Mucosa of rectum (tissue), 2 donors: ENCODE results near the gene NPPB.

Experiments used
- H3K27ac ChIP-seq, 2 donors: one replicate each; pipeline ENCODE4 v1.7.0; 2013; ENCODE audit warnings: inconsistent platforms in 2 of 2, low read depth in 2 of 2, low read length in 2 of 2
- H3K27me3 ChIP-seq, 2 donors: one replicate each; pipeline ENCODE4 v1.7.0; 2013; ENCODE audit warnings: low read length in 2 of 2; ENCODE audit not compliant: control insufficient read depth in 2 of 2, insufficient read depth in 2 of 2
- H3K36me3 ChIP-seq, 2 donors: one replicate each; pipeline ENCODE4 v1.7.0; 2013; ENCODE audit warnings: low read length in 2 of 2; ENCODE audit not compliant: control insufficient read depth in 2 of 2, insufficient read depth in 2 of 2
- H3K4me1 ChIP-seq, 2 donors: one replicate each; pipeline ENCODE4 v1.7.0; 2013; ENCODE audit warnings: low read length in 2 of 2, mild to moderate bottlenecking in 1 of 2; ENCODE audit not compliant: control insufficient read depth in 2 of 2, insufficient read depth in 2 of 2
- H3K4me3 ChIP-seq, 2 donors: one replicate each; pipeline ENCODE4 v1.7.0; 2013; ENCODE audit warnings: low read length in 2 of 2
- H3K9ac ChIP-seq, 2 donors: one replicate each; pipeline ENCODE4 v1.7.0; 2013; ENCODE audit warnings: low read length in 2 of 2, low read depth in 1 of 2, mild to moderate bottlenecking in 1 of 2
- H3K9me3 ChIP-seq, 2 donors: one replicate each; pipeline ENCODE4 v1.7.0; 2013; ENCODE audit warnings: low read length in 2 of 2; ENCODE audit not compliant: control insufficient read depth in 2 of 2
- donor health status: healthy.
- donor health status: Normal muscosa, but diverticular disease.

Gene NPPB

DNA sequence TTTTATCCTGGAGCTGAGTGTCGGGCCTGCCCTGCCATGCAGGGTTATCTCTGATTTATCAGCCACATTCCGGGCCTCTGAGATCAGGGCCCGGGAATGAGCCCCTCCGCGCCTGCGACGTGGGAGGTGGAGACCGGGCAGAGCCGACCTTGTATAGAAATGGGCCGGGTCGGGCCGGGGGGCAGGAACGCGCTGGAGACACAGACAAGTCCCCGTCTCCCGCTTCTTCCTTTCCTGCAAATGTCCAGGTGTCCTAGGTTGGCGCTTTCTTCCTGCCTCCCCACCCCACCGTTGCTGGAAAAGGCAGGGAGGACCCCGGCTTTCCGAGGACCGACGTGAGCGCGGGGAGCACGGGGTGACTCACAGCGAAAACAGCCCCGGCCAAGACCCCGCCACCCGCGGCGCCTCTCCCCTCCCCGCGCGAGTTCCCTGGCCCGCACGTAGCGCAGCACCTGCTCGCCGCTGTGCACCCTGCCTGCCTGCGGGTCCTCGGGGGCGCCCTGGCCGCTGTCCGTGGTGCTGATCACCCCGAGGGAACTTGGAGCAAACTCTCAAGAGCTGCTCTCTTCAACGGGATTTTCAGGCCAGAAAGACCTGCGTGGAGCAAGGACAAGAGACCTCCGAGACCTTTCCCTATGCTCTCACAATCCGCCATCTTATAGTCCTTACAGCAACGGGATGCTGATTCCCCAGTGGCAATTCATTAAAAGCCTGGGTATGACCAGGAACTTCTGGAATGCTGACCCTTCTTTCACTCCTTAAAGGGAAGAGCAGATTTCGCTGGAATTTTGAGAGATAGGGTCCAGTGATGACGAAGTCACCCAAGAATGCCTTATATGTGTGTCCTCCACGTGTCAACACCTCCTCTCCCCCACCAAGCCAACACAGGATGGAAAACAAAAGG, 475 bp upstream of the NPPB start:
- H3K9me3 ChIP-seq = no peaks in the 10 kb centered on the region
- H3K36me3 ChIP-seq = no peaks in the 10 kb centered on the region
- no peak overlapping the region for H3K27ac ChIP-seq
- no peaks in the 10 kb centered on the region for H3K4me1 ChIP-seq
- H3K9ac ChIP-seq = no peak overlapping the region
- H3K4me3 ChIP-seq = no peak overlapping the region
- H3K27me3 ChIP-seq = peaks cover 21 to 26% of the 10 kb centered on the region in 2 donors

DNA sequence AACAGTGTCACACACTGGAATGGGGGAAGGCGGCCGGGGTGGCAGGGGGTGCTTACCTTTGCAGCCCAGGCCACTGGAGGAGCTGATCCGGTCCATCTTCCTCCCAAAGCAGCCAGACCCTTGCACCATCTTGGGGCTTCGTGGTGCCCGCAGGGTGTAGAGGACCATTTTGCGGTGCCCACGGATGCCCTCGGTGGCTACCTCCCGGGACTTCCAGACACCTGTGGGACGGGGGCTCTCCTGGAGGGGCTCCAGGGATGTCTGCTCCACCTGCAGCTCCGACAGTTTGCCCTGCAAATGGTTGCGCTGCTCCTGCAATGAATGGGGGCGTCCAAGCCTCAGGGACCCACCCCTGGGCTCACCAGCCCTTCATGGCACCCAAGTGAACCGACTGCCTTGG, 587 bp downstream of the NPPB start:
- H3K4me1 ChIP-seq = no peaks in the 10 kb centered on the region
- peaks cover 21 to 26% of the 10 kb centered on the region in 2 donors for H3K27me3 ChIP-seq
- no peak overlapping the region for H3K27ac ChIP-seq
- H3K36me3 ChIP-seq = no peaks in the 10 kb centered on the region
- no peaks in the 10 kb centered on the region for H3K9me3 ChIP-seq
- H3K4me3 ChIP-seq = no peak overlapping the region
- H3K9ac ChIP-seq = no peak overlapping the region

DNA sequence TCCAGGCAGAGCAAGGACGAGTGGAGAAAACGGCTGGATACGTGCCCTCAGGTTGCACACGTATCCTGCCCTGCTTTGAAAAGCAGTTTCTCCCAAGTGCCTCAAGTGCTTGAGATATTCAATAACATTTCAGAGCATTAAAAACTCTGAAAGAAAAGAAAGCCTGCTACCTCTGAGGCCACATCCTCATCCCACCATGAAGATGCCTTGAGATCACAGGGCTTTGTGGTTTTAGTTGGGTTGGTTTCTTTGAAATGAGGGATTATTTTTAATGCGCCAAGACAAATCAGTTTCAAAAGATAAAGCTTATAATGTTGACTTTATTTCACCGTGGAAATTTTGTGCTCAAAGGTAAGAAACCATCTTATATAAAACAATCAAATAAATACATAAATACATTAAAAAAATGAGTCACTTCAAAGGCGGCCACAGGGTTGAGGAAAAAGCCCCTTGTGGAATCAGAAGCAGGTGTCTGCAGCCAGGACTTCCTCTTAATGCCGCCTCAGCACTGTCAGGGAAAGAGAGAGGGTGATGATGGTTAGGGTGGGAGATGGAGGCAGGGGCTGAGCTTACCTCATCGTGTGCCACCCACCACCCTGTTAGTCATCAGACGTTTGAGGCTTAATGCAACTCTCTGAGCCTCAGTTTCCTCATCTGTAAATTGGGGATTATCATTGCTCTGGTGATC, 1.4 kb downstream of the NPPB start:
- Histone ChIP-seq H3K27ac (no peak overlapping the region), H3K4me1 (no peaks in the 10 kb centered on the region), H3K4me3 (no peak overlapping the region), H3K9ac (no peak overlapping the region), H3K9me3 (no peaks in the 10 kb centered on the region), H3K27me3 (peaks cover 21 to 26% of the 10 kb centered on the region in 2 donors), H3K36me3 (no peaks in the 10 kb centered on the region)

DNA sequence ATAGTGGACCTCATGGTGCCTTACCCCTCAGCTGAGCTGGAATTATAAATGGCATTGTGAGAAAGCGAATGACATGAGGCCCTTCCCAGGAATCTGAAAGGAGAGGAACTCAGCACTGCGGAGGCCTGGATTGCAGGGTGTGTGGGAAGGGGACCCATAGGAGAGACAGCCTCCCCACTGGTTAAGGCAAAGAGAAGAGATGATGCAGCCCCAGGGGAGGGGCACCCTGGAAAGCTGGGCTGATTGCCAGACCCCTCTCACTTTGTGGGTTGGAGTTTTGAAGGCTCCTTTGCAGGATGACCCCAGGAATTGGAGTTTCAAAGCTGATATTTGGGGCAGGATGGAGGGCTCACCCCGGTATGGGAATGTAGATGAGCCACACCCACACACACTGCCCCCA, 2.0 kb downstream of the NPPB start:
- Histone ChIP-seq H3K4me1 (no peaks in the 10 kb centered on the region), H3K4me3 (no peak overlapping the region), H3K36me3 (no peaks in the 10 kb centered on the region), H3K9me3 (no peaks in the 10 kb centered on the region), H3K27me3 (peaks cover 21 to 26% of the 10 kb centered on the region in 2 donors), H3K27ac (no peak overlapping the region), H3K9ac (no peak overlapping the region)

DNA sequence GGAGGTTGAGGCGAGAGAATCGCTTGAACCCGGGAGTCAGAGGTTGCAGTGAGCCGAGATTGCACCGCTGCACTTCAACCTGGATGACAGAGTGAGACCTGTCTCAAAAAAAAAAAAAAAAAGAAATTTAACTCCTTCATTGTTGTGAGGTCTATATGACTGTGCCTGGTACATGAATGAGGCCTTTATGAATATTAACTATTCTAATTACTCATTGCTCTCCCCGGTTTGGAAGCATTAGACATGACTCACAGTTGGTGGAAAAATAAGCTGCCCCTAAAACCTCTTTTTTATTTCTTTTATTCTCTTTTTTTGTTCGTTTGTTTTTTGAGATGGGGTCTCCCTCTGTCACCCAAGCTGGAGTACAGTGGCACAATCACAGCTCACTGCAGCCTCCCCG, 3.3 kb downstream of the NPPB start:
- peaks cover 16 to 24% of the 10 kb centered on the region in 2 donors for H3K27me3 ChIP-seq
- no peaks in the 10 kb centered on the region for H3K4me1 ChIP-seq
- no peak overlapping the region for H3K4me3 ChIP-seq
- H3K9me3 ChIP-seq = no peaks in the 10 kb centered on the region
- H3K27ac ChIP-seq = no peak overlapping the region
- H3K9ac ChIP-seq = no peak overlapping the region
- H3K36me3 ChIP-seq = no peaks in the 10 kb centered on the region

DNA sequence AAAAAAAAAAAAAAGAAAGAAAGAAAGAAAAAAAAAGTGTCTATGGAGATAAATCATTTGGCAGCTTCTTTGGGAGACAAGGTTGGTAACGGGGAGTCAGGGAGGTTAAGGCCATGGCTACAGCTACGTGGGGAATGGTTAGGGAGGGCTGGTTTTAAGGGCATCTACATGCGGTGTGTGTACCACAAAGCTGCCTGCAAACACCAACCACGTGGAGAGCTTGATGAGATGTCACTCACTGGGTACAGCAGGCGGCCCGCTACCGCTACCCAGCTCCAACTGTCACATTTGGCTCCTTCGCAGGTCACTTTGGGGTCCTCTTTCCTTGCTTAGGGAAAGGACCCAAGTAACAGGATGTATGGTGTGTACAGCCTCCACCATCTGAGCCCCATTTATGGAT, 4.2 kb downstream of the NPPB start:
- H3K9me3 ChIP-seq = no peaks in the 10 kb centered on the region
- no peak overlapping the region for H3K4me3 ChIP-seq
- H3K9ac ChIP-seq = no peak overlapping the region
- peaks cover 11 to 21% of the 10 kb centered on the region in 2 donors for H3K27me3 ChIP-seq
- no peaks in the 10 kb centered on the region for H3K36me3 ChIP-seq
- H3K4me1 ChIP-seq = no peaks in the 10 kb centered on the region
- no peak overlapping the region for H3K27ac ChIP-seq

GRCh38 chr1:11851180-11851579, 7.6 kb downstream of the NPPB start:
- no peak overlapping the region for H3K9ac ChIP-seq
- H3K36me3 ChIP-seq = peaks cover 3% of the 10 kb centered on the region in 2 donors
- no peak overlapping the region for H3K4me3 ChIP-seq

DNA sequence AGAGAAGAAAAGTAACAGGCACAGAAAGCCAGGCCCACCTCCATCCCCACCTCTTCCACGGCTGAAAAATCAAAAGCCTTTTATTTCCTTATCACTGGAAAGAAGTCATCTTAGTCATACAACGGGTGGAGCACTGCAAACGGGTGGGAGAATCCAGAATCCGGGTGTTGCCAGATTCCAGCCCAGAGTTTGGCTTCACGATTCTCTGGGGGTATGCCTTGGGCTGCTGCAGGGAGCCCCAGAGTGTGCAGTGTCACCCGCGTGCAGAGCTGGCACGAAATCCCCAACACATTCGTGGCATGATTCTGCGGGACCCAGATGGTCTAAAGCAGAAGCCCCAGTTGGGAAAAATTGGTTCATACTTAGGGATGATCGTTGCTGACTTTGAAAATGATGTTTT, 8.6 kb downstream of the NPPB start:
- Histone ChIP-seq H3K27ac (no peak overlapping the region), H3K4me1 (no peaks in the 10 kb centered on the region), H3K36me3 (peaks cover 3 to 6% of the 10 kb centered on the region in 2 donors), H3K9ac (no peak overlapping the region), H3K4me3 (no peak overlapping the region), H3K27me3 (peaks cover 0 to 3% of the 10 kb centered on the region in 2 donors), H3K9me3 (no peaks in the 10 kb centered on the region)

More at GRCh38 chr1:11851180-11851579, 7.6 kb downstream of the NPPB start:
- Histone ChIP-seq H3K9me3 (no peaks in the 10 kb centered on the region), H3K27me3 (peaks cover 0 to 3% of the 10 kb centered on the region in 2 donors), H3K27ac (no peak overlapping the region), H3K4me1 (no peaks in the 10 kb centered on the region)

DNA sequence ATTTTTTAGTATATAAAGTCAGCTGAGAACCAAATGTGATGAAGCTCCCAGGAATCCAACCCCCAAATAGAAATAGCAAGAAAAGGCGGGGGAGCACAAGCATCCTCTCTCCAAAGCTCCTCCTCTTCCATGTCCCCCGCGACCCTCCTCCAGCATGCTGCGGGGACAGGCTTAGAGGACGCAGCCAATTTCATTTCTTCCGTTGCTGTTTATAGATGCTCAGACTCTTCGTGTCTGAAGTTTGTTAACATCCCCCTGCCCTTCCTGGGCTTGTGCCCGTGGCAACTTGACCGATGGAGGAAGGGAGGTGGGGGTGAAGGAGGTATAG, 10.4 kb downstream of the NPPB start:
- Histone ChIP-seq H3K36me3 (peaks cover 9 to 11% of the 10 kb centered on the region in 2 donors), H3K27ac (no peak overlapping the region), H3K9me3 (no peaks in the 10 kb centered on the region), H3K9ac (no peak overlapping the region), H3K4me3 (no peak overlapping the region), H3K4me1 (no peaks in the 10 kb centered on the region), H3K27me3 (no peaks in the 10 kb centered on the region)

DNA sequence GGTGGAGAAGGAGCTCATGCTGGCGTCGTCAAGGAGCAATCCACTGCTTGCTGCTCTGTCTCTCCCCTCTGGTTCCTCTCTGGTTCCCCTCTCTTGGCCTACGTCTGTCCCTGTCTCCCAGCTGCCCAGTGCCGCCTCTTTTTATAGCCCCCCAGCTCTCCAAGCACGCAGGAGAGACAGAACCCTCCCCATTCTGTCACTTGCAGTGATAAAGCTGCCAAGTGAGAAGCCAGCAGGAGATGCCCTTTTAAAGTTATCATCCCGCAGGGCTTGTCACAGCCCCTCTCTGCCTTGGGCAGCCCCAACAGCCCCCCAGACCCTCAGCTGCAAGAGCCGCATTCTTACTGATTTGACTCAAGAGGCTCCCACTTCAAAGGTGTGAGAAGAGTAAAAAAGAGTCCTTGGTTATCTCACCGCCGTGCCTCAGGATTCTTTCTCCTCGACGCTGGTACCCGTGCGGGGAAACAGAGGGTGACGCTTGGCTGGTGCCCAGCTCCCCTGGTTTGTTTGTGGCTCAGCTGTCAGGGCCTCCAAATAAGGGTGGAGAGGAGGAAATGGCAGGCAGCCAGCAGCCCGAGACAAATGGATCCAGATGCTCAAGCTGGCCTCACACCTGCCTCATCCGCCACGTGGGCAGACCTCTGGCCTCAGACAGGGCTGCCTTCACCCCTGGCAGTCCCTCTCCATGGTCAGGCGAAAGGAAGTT, 10.9 kb downstream of the NPPB start, which contains the start of gene NPPA:
NPPA (minus strand) TSS at position 117 of the 706 bp plus-strand sequence; CDS start at position 18, 99 bp downstream.
- Histone ChIP-seq H3K36me3 (peaks cover 9 to 11% of the 10 kb centered on the region in 2 donors), H3K9me3 (no peaks in the 10 kb centered on the region), H3K9ac (no peak within 1 kb of the TSS), H3K4me1 (no peaks in the 10 kb centered on the region), H3K4me3 (no peak within 1 kb of the TSS), H3K27me3 (no peaks in the 10 kb centered on the region), H3K27ac (no peak within 1 kb of the TSS)
